Keratinocyte (primary cell): ENCODE results near the gene SNX13.

Source experiments
- EZH2 ChIP-seq: IDR thresholded peaks from one replicate; pipeline ENCODE4 v1.6.1; 2012; ENCODE audit warnings: inconsistent platforms, mild to moderate bottlenecking, low read length, moderate library complexity
- TF ChIP-seq, protein P1 (sequence below), 3 experiments: IDR thresholded peaks in 1 of 3; conservative IDR thresholded peaks in 1 of 3; optimal IDR thresholded peaks in 1 of 3; 2 replicates in 2 of 3; 3 replicates in 1 of 3; pipeline versions ENCODE3 to v1.5.1; 2011; ENCODE audit warnings: low read length in 3 of 3, mild to moderate bottlenecking in 3 of 3, moderate library complexity in 2 of 3, control low read depth in 1 of 3, inconsistent platforms in 1 of 3; ENCODE audit not compliant: insufficient read depth in 2 of 3; ENCODE audit errors: extremely low read depth in 1 of 3

DNA sequence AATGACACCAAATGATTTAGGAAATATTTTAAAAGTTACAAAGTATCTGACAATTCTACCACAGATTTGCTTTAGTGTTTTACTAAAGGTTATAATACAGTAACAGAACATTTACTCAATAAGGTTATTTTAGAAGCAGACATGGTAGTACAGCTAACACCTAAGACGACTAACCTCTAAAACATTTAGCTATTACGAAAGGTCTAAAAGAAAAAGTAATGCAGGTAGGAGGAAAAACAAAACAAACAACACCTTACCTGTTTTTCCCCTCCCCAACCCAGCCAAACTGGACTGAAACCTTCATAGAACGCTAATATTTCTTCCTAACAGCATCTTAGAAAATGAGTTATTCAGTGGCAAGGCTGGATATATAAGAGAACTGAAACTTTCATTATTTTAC, 111.3 kb downstream of the SNX13 start:
- no peak for TF ChIP-seq EZH2
- TF ChIP-seq, protein P1, sequence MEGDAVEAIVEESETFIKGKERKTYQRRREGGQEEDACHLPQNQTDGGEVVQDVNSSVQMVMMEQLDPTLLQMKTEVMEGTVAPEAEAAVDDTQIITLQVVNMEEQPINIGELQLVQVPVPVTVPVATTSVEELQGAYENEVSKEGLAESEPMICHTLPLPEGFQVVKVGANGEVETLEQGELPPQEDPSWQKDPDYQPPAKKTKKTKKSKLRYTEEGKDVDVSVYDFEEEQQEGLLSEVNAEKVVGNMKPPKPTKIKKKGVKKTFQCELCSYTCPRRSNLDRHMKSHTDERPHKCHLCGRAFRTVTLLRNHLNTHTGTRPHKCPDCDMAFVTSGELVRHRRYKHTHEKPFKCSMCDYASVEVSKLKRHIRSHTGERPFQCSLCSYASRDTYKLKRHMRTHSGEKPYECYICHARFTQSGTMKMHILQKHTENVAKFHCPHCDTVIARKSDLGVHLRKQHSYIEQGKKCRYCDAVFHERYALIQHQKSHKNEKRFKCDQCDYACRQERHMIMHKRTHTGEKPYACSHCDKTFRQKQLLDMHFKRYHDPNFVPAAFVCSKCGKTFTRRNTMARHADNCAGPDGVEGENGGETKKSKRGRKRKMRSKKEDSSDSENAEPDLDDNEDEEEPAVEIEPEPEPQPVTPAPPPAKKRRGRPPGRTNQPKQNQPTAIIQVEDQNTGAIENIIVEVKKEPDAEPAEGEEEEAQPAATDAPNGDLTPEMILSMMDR (optimal IDR thresholded peaks at IDR 0.05 in 1 of 3, IDR thresholded peaks at IDR 0.05 in 1 of 3, conservative IDR thresholded peaks at IDR 0.05 in 1 of 3; ENCODE audit: extremely low read depth in 1 of 3, insufficient read depth in 2 of 3, low read length in 3 of 3), result no peak
